HEK293 (cell line): ENCODE measurements around the gene MPV17L2.

Experiments used
- CTCF ChIA-PET: fragments of 350-600 bp; formaldehyde crosslinking; extraction: SDS; loops from one replicate; lab custom pipeline; 2021; ENCODE audit warnings: antibody characterized with exemption; lab: Yijun Ruan, JAX
- POLR2A ChIA-PET: fragments of 300-600 bp; formaldehyde crosslinking; extraction: SDS; loops from one replicate; lab custom pipeline; 2020; ENCODE audit warnings: antibody characterized with exemption, inconsistent platforms; lab: Yijun Ruan, JAX
- H3K27ac ChIP-seq: fragments of 200-500 bp; sonication (Bioruptor generic); 2 replicates; pipeline ENCODE4 v1.5.1; 2014; ENCODE audit warnings: low read depth, low read length, control low read depth, inconsistent platforms; ENCODE audit errors: extremely low read depth
- H3K36me3 ChIP-seq, 2 experiments: fragments of 200-500 bp in 1 of 2; sonication (Bioruptor generic) in 1 of 2; 1 replicate in 1 of 2; 2 replicates in 1 of 2; pipeline ENCODE4 v1.5.1; 2014 to 2017; ENCODE audit warnings: inconsistent platforms in 2 of 2, low read length in 2 of 2; ENCODE audit not compliant: control insufficient read depth in 2 of 2, insufficient read depth in 1 of 2
- H3K4me1 ChIP-seq: fragments of 200-500 bp; sonication (Bioruptor generic); 2 replicates; pipeline ENCODE4 v1.5.1; 2014; ENCODE audit warnings: mild to moderate bottlenecking, low read length, inconsistent platforms; ENCODE audit not compliant: control insufficient read depth, insufficient read depth
- H3K4me3 ChIP-seq: 2 replicates; pipeline ENCODE4 v1.5.1; 2011; ENCODE audit warnings: low read depth, mild to moderate bottlenecking, control low read depth, low read length, moderate library complexity
- H3K9me3 ChIP-seq: fragments of 200-500 bp; sonication (Bioruptor generic); 2 replicates; pipeline ENCODE4 v1.5.1; 2014; ENCODE audit warnings: low read depth, low read length, inconsistent platforms; ENCODE audit not compliant: control insufficient read depth, insufficient read depth
- GFI1B ChIP-seq: fragments of 450-650 bp; formaldehyde crosslinking; IDR thresholded peaks from 2 replicates; pipeline ENCODE4 v1.5.1; 2016; ENCODE audit warnings: missing biosample characterization, missing genetic modification characterization
- IKZF3 ChIP-seq: fragments of 450-650 bp; IDR thresholded peaks from 2 replicates; pipeline ENCODE4 v1.5.0; 2018; ENCODE audit warnings: missing biosample characterization, mild to moderate bottlenecking, missing genetic modification characterization, moderate library complexity
- SCRT2 ChIP-seq: fragments of 450-650 bp; formaldehyde crosslinking; IDR thresholded peaks from 2 replicates; pipeline ENCODE4 v1.5.1; 2016; ENCODE audit warnings: missing biosample characterization, missing genetic modification characterization
- ZFP69B ChIP-seq: fragments of 450-650 bp; formaldehyde crosslinking; IDR thresholded peaks from 2 replicates; pipeline ENCODE4 v1.5.1; 2016; ENCODE audit warnings: missing biosample characterization, missing genetic modification characterization
- ZNF121 ChIP-seq: fragments of 450-650 bp; formaldehyde crosslinking; IDR thresholded peaks from 2 replicates; pipeline ENCODE4 v1.5.1; 2016; ENCODE audit warnings: missing biosample characterization, missing genetic modification characterization
- ZNF133 ChIP-seq: fragments of 450-650 bp; formaldehyde crosslinking; IDR thresholded peaks from 2 replicates; pipeline ENCODE4 v1.5.1; 2016; ENCODE audit warnings: missing biosample characterization, missing genetic modification characterization
- ZNF239 ChIP-seq: fragments of 450-650 bp; formaldehyde crosslinking; IDR thresholded peaks from 2 replicates; pipeline ENCODE4 v1.5.1; 2016; ENCODE audit warnings: missing biosample characterization, missing genetic modification characterization
- ZNF274 ChIP-seq, 2 experiments: fragments of 200-500 bp in 1 of 2; fragments of 450-650 bp in 1 of 2; sonication (Bioruptor generic) in 1 of 2; formaldehyde crosslinking in 1 of 2; IDR thresholded peaks; 2 replicates each; pipeline versions ENCODE4 v1.5.1 to v1.6.1; 2014 to 2016; ENCODE audit warnings: borderline replicate concordance in 1 of 2, inconsistent platforms in 1 of 2, low read length in 1 of 2, missing biosample characterization in 1 of 2, missing genetic modification characterization in 1 of 2
- ZNF529 ChIP-seq: fragments of 450-650 bp; formaldehyde crosslinking; IDR thresholded peaks from 2 replicates; pipeline ENCODE4 v1.5.1; 2017; ENCODE audit warnings: missing genetic modification characterization, missing biosample characterization; ENCODE audit not compliant: insufficient replicate concordance
- ZNF561 ChIP-seq: fragments of 450-650 bp; IDR thresholded peaks from 2 replicates; pipeline ENCODE4 v1.5.1; 2018; ENCODE audit warnings: missing biosample characterization, missing genetic modification characterization, borderline replicate concordance
- ZNF610 ChIP-seq: fragments of 450-650 bp; formaldehyde crosslinking; IDR thresholded peaks from 2 replicates; pipeline ENCODE4 v1.5.1; 2016; ENCODE audit warnings: missing biosample characterization, missing genetic modification characterization, borderline replicate concordance
- ZNF624 ChIP-seq: fragments of 450-650 bp; formaldehyde crosslinking; IDR thresholded peaks from 2 replicates; pipeline ENCODE4 v1.5.1; 2017; ENCODE audit warnings: missing biosample characterization, missing genetic modification characterization
- ZNF658 ChIP-seq: fragments of 450-650 bp; formaldehyde crosslinking; IDR thresholded peaks from 2 replicates; pipeline ENCODE4; 2016; ENCODE audit warnings: missing biosample characterization, missing genetic modification characterization
- ZNF664 ChIP-seq: fragments of 450-650 bp; formaldehyde crosslinking; IDR thresholded peaks from 2 replicates; pipeline ENCODE4 v1.5.1; 2016; ENCODE audit warnings: missing biosample characterization, missing genetic modification characterization
- TF ChIP-seq, protein P1 (sequence below): fragments of 450-650 bp; formaldehyde crosslinking; IDR thresholded peaks from 2 replicates; pipeline ENCODE4 v1.5.1; 2016; ENCODE audit warnings: missing biosample characterization, missing genetic modification characterization
- TF ChIP-seq, protein P2 (sequence below): fragments of 450-650 bp; formaldehyde crosslinking; IDR thresholded peaks from 2 replicates; pipeline ENCODE4 v1.5.1; 2016; ENCODE audit warnings: missing biosample characterization, missing genetic modification characterization
- TF ChIP-seq, protein P3 (sequence below): fragments of 450-650 bp; formaldehyde crosslinking; IDR thresholded peaks from 2 replicates; pipeline ENCODE4 v1.5.1; 2016; ENCODE audit warnings: missing biosample characterization, missing genetic modification characterization
- TF ChIP-seq, protein P4 (sequence below): fragments of 450-650 bp; formaldehyde crosslinking; IDR thresholded peaks from 2 replicates; pipeline ENCODE4 v1.5.1; 2016; ENCODE audit warnings: missing biosample characterization, missing genetic modification characterization
- TF ChIP-seq, protein P5 (sequence below): fragments of 450-650 bp; formaldehyde crosslinking; IDR thresholded peaks from 2 replicates; pipeline ENCODE4 v1.5.1; 2016; ENCODE audit warnings: missing biosample characterization, missing genetic modification characterization

MPV17L2 gene

DNA sequence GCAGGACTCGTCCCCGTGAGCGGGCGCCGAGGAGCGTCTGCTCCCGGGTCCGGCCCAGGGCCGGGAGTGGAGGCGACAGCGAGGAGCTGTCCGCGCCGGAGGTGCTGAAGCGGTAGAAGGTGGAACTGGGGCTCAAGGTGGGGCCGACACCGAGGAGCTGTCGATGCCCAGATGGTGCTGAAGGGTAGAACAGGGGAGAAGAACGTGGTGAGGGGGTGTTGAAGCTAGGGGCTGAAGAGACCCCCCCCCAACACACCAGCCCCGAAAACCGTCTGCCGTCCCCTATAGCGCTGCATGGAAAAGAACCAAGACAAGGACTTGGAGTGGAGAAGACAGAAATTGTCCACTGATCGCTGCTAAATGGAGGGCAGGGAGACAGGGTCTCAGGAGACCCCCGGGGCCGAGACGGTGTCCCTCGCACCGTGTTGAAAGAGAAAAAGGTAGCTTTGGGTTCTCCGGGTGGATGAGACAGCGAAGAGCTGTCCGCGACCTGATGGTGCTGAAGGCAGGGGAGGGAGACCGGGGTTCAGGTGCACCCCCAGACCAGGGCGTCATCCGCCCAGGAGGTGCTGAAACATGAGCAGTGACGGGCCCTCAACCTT, 40.3 kb downstream of the MPV17L2 start (continued):
- TF ChIP-seq, protein P1, sequence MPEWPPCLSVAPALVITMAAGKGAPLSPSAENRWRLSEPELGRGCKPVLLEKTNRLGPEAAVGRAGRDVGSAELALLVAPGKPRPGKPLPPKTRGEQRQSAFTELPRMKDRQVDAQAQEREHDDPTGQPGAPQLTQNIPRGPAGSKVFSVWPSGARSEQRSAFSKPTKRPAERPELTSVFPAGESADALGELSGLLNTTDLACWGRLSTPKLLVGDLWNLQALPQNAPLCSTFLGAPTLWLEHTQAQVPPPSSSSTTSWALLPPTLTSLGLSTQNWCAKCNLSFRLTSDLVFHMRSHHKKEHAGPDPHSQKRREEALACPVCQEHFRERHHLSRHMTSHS (tag by site-specific recombination), result no peak
- TF ChIP-seq IKZF3 (0 out of 2 replicates have a peak, but pooled peaks have one; percentile 25), ZFP69B (tag by site-specific recombination) (peak; percentile 85), ZNF561 (0 out of 2 replicates have a peak, but pooled peaks have one; percentile 70), ZNF133 (tag by site-specific recombination) (no peak), ZNF610 (tag by site-specific recombination) (peak; percentile 82; the same call in 1 of the 2 replicates), ZNF624 (tag by site-specific recombination) (no peak), ZNF239 (tag by site-specific recombination) (no peak), GFI1B (tag by site-specific recombination) (no peak), ZNF529 (tag by site-specific recombination) (no peak), SCRT2 (peak; percentile 8; the same call in 1 of the 2 replicates)
- TF ChIP-seq, protein P2, sequence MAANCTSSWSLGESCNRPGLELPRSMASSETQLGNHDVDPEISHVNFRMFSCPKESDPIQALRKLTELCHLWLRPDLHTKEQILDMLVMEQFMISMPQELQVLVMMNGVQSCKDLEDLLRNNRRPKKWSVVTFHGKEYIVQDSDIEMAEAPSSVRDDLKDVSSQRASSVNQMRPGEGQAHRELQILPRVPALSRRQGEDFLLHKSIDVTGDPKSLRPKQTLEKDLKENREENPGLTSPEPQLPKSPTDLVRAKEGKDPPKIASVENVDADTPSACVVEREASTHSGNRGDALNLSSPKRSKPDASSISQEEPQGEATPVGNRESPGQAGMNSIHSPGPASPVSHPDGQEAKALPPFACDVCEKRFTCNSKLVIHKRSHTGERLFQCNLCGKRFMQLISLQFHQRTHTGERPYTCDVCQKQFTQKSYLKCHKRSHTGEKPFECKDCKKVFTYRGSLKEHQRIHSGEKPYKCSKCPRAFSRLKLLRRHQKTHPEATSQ (tag by site-specific recombination), result 0 out of 2 replicates have a peak, but pooled peaks have one; percentile 71
- TF ChIP-seq, protein P3, sequence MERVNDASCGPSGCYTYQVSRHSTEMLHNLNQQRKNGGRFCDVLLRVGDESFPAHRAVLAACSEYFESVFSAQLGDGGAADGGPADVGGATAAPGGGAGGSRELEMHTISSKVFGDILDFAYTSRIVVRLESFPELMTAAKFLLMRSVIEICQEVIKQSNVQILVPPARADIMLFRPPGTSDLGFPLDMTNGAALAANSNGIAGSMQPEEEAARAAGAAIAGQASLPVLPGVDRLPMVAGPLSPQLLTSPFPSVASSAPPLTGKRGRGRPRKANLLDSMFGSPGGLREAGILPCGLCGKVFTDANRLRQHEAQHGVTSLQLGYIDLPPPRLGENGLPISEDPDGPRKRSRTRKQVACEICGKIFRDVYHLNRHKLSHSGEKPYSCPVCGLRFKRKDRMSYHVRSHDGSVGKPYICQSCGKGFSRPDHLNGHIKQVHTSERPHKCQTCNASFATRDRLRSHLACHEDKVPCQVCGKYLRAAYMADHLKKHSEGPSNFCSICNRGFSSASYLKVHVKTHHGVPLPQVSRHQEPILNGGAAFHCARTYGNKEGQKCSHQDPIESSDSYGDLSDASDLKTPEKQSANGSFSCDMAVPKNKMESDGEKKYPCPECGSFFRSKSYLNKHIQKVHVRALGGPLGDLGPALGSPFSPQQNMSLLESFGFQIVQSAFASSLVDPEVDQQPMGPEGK (tag by site-specific recombination), result 0 out of 2 replicates have a peak, but pooled peaks have one; percentile 17

DNA sequence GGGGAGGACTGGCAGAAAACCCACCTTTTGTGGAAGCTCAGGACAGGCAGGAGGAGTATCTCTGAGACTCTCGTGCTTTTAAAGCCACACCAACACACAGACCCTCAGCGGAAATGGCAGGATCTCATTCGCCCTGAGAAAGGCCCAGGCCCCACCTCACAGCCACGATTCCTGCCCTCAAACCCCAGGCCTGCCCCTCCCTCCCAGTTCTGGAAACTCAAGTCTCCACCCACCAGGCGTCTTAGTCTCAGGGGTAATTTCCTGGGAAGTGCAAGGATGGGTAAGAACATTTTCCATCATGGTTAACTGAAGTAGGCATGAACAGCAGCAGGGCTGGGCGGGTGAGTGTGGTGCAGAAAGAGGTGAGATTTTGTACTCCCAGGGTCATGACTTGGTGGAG, 41.2 kb downstream of the MPV17L2 start:
- CTCF ChIA-PET, result no interaction called here
- POLR2A ChIA-PET, result interaction anchor here (0.9 kb wide), 1 partner anchor 12 kb away, joined by 5 read pairs; no protein-coding TSS in a partner anchor
- H3K4me1 ChIP-seq, result no peaks in the 10 kb centered on the region
- no peak overlapping the region for H3K4me3 ChIP-seq
- TF ChIP-seq ZNF121 (tag by site-specific recombination) (no peak), GFI1B (tag by site-specific recombination) (no peak)
- TF ChIP-seq, protein P4, sequence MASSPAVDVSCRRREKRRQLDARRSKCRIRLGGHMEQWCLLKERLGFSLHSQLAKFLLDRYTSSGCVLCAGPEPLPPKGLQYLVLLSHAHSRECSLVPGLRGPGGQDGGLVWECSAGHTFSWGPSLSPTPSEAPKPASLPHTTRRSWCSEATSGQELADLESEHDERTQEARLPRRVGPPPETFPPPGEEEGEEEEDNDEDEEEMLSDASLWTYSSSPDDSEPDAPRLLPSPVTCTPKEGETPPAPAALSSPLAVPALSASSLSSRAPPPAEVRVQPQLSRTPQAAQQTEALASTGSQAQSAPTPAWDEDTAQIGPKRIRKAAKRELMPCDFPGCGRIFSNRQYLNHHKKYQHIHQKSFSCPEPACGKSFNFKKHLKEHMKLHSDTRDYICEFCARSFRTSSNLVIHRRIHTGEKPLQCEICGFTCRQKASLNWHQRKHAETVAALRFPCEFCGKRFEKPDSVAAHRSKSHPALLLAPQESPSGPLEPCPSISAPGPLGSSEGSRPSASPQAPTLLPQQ, result no peak
- no peak overlapping the region for H3K27ac ChIP-seq
- no peaks in the 10 kb centered on the region for H3K36me3 ChIP-seq
- no peaks in the 10 kb centered on the region for H3K9me3 ChIP-seq

DNA sequence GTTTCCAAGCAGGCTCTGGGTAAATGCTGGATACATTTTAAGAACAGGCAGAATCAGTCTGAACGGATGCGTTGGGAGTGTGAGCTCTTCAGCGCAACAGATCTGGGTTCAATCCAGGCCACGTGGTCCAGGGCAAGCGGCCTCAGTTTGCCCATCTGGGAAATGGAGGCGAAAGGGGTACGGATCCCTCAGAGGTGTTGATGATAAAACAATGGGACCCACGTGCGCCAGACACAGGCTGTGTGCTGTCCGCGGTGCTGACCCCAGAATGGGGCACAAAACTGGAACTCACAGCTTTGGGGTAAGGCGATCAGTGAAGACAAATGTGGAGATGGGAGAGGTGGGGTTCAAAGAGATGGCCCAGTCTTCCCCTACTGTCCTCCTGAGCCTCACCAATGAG, 46.3 kb downstream of the MPV17L2 start:
- Histone ChIP-seq H3K9me3 (no peaks in the 10 kb centered on the region), H3K4me1 (no peaks in the 10 kb centered on the region), H3K36me3 (no peaks in the 10 kb centered on the region), H3K27ac (no peak overlapping the region), H3K4me3 (no peak overlapping the region)
- ChIA-PET CTCF (interaction anchor here (0.7 to 2.9 kb wide), 2 partner anchors 9 to 12 kb away, joined by 3 to 12 read pairs; no protein-coding TSS in a partner anchor), POLR2A (no interaction called here)
- TF ChIP-seq ZNF658 (tag by site-specific recombination) (no peak), ZNF274 (IDR thresholded peaks at IDR 0.05; ENCODE audit: low read length) (no peak), ZNF274 (tag by site-specific recombination; IDR thresholded peaks at IDR 0.05; ENCODE audit: borderline replicate concordance) (no peak), ZNF664 (tag by site-specific recombination) (peak; percentile 86; the same call in 1 of the 2 replicates)
- TF ChIP-seq, protein P5, sequence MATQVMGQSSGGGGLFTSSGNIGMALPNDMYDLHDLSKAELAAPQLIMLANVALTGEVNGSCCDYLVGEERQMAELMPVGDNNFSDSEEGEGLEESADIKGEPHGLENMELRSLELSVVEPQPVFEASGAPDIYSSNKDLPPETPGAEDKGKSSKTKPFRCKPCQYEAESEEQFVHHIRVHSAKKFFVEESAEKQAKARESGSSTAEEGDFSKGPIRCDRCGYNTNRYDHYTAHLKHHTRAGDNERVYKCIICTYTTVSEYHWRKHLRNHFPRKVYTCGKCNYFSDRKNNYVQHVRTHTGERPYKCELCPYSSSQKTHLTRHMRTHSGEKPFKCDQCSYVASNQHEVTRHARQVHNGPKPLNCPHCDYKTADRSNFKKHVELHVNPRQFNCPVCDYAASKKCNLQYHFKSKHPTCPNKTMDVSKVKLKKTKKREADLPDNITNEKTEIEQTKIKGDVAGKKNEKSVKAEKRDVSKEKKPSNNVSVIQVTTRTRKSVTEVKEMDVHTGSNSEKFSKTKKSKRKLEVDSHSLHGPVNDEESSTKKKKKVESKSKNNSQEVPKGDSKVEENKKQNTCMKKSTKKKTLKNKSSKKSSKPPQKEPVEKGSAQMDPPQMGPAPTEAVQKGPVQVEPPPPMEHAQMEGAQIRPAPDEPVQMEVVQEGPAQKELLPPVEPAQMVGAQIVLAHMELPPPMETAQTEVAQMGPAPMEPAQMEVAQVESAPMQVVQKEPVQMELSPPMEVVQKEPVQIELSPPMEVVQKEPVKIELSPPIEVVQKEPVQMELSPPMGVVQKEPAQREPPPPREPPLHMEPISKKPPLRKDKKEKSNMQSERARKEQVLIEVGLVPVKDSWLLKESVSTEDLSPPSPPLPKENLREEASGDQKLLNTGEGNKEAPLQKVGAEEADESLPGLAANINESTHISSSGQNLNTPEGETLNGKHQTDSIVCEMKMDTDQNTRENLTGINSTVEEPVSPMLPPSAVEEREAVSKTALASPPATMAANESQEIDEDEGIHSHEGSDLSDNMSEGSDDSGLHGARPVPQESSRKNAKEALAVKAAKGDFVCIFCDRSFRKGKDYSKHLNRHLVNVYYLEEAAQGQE, result peak; percentile 97
